GM12891 (cell line): ENCODE data around the gene KRT1.

Experiments used
- PAX5 ChIP-seq: IDR thresholded peaks from 2 replicates; pipeline ENCODE4 v1.6.1; 2011; ENCODE audit warnings: low read length, moderate library complexity, mild to moderate bottlenecking; ENCODE audit not compliant: insufficient read depth, severe bottlenecking
- POLR2A ChIP-seq: IDR thresholded peaks from 2 replicates; pipeline ENCODE4 v1.6.1; 2011; ENCODE audit warnings: low read depth, low read length, control low read depth
- POLR2AphosphoS5 ChIP-seq: IDR thresholded peaks from 2 replicates; pipeline ENCODE4 v1.6.1; 2011; ENCODE audit warnings: low read depth, low read length, control low read depth
- POU2F2 ChIP-seq: IDR thresholded peaks from 2 replicates; pipeline ENCODE4 v1.6.1; 2011; ENCODE audit warnings: low read depth, mild to moderate bottlenecking, control low read depth, low read length, moderate library complexity
- SPI1 ChIP-seq: IDR thresholded peaks from 2 replicates; pipeline ENCODE4 v1.6.1; 2011; ENCODE audit warnings: low read depth, low read length, control low read depth
- TAF1 ChIP-seq: IDR thresholded peaks from 2 replicates; pipeline ENCODE4 v1.6.1; 2011; ENCODE audit warnings: low read depth, low read length, control low read depth

- TF ChIP-seq POLR2A (no peak), TAF1 (no peak), POLR2AphosphoS5 (no peak), PAX5 (no peak), SPI1 (no peak), POU2F2 (no peak)
Measured at GRCh38 chr12:52633383-52633782, 46.8 kb downstream of the KRT1 start.
